HEK293 (cell line): ENCODE results near the gene SLC7A1.

Experiments used
- CTCF ChIA-PET: fragments of 350-600 bp; formaldehyde crosslinking; extraction: SDS; loops from one replicate; lab custom pipeline; 2021; ENCODE audit warnings: antibody characterized with exemption; lab: Yijun Ruan, JAX
- POLR2A ChIA-PET: fragments of 300-600 bp; formaldehyde crosslinking; extraction: SDS; loops from one replicate; lab custom pipeline; 2020; ENCODE audit warnings: antibody characterized with exemption, inconsistent platforms; lab: Yijun Ruan, JAX
- H3K27ac ChIP-seq: fragments of 200-500 bp; sonication (Bioruptor generic); 2 replicates; pipeline ENCODE4 v1.5.1; 2014; ENCODE audit warnings: low read depth, low read length, control low read depth, inconsistent platforms; ENCODE audit errors: extremely low read depth
- H3K36me3 ChIP-seq, 2 experiments: fragments of 200-500 bp in 1 of 2; sonication (Bioruptor generic) in 1 of 2; 1 replicate in 1 of 2; 2 replicates in 1 of 2; pipeline ENCODE4 v1.5.1; 2014 to 2017; ENCODE audit warnings: inconsistent platforms in 2 of 2, low read length in 2 of 2; ENCODE audit not compliant: control insufficient read depth in 2 of 2, insufficient read depth in 1 of 2
- H3K4me1 ChIP-seq: fragments of 200-500 bp; sonication (Bioruptor generic); 2 replicates; pipeline ENCODE4 v1.5.1; 2014; ENCODE audit warnings: mild to moderate bottlenecking, low read length, inconsistent platforms; ENCODE audit not compliant: control insufficient read depth, insufficient read depth
- H3K4me3 ChIP-seq: 2 replicates; pipeline ENCODE4 v1.5.1; 2011; ENCODE audit warnings: low read depth, mild to moderate bottlenecking, control low read depth, low read length, moderate library complexity
- H3K9me3 ChIP-seq: fragments of 200-500 bp; sonication (Bioruptor generic); 2 replicates; pipeline ENCODE4 v1.5.1; 2014; ENCODE audit warnings: low read depth, low read length, inconsistent platforms; ENCODE audit not compliant: control insufficient read depth, insufficient read depth
- BCL6B ChIP-seq: fragments of 450-650 bp; formaldehyde crosslinking; IDR thresholded peaks from 2 replicates; pipeline ENCODE4 v1.5.1; 2017; ENCODE audit warnings: missing biosample characterization, missing genetic modification characterization
- GLIS1 ChIP-seq: fragments of 450-650 bp; formaldehyde crosslinking; IDR thresholded peaks from 2 replicates; pipeline ENCODE4 v1.5.1; 2016; ENCODE audit warnings: missing biosample characterization, missing genetic modification characterization
- REPIN1 ChIP-seq: fragments of 450-650 bp; formaldehyde crosslinking; IDR thresholded peaks from 2 replicates; pipeline ENCODE4 v1.5.1; 2017; ENCODE audit warnings: missing biosample characterization, missing genetic modification characterization, low read depth
- ZBTB10 ChIP-seq: fragments of 450-650 bp; formaldehyde crosslinking; IDR thresholded peaks from 2 replicates; pipeline ENCODE4 v1.5.1; 2016; ENCODE audit warnings: missing biosample characterization, missing genetic modification characterization
- ZEB2 ChIP-seq: fragments of 450-650 bp; formaldehyde crosslinking; IDR thresholded peaks from 2 replicates; pipeline ENCODE4 v1.5.1; 2016; ENCODE audit warnings: missing biosample characterization, missing genetic modification characterization
- ZFP41 ChIP-seq: fragments of 450-650 bp; formaldehyde crosslinking; IDR thresholded peaks from 2 replicates; pipeline ENCODE4 v1.5.1; 2016; ENCODE audit warnings: missing biosample characterization, missing genetic modification characterization, borderline replicate concordance
- ZNF121 ChIP-seq: fragments of 450-650 bp; formaldehyde crosslinking; IDR thresholded peaks from 2 replicates; pipeline ENCODE4 v1.5.1; 2016; ENCODE audit warnings: missing biosample characterization, missing genetic modification characterization
- ZNF184 ChIP-seq: fragments of 450-650 bp; IDR thresholded peaks from 2 replicates; pipeline ENCODE4 v1.5.1; 2018; ENCODE audit warnings: missing biosample characterization, mild to moderate bottlenecking, missing genetic modification characterization
- ZNF629 ChIP-seq: fragments of 450-650 bp; formaldehyde crosslinking; IDR thresholded peaks from 2 replicates; pipeline ENCODE4 v1.5.1; 2017; ENCODE audit warnings: missing biosample characterization, missing genetic modification characterization
- ZNF645 ChIP-seq: fragments of 450-650 bp; formaldehyde crosslinking; IDR thresholded peaks from 2 replicates; pipeline ENCODE4; 2016; ENCODE audit warnings: missing biosample characterization, missing genetic modification characterization
- ZNF660 ChIP-seq: fragments of 450-650 bp; IDR thresholded peaks from 2 replicates; pipeline ENCODE4 v1.5.1; 2018; ENCODE audit warnings: missing biosample characterization, mild to moderate bottlenecking, missing genetic modification characterization
- ZNF791 ChIP-seq: fragments of 450-650 bp; formaldehyde crosslinking; IDR thresholded peaks from 2 replicates; pipeline ENCODE4 v1.5.1; 2016; ENCODE audit warnings: missing biosample characterization, missing genetic modification characterization
- TF ChIP-seq, protein P1 (sequence below): fragments of 450-650 bp; formaldehyde crosslinking; IDR thresholded peaks from 2 replicates; pipeline ENCODE4 v1.5.1; 2016; ENCODE audit warnings: missing biosample characterization, missing genetic modification characterization, borderline replicate concordance

The SLC7A1 gene

GRCh38 chr13:29523199-29523961 is 72.1 kb downstream of the SLC7A1 start:
- TF ChIP-seq GLIS1 (tag by site-specific recombination), result no peak
- TF ChIP-seq ZNF629 (tag by site-specific recombination), result no peak
- TF ChIP-seq BCL6B (tag by site-specific recombination), result no peak
- TF ChIP-seq REPIN1 (tag by site-specific recombination), result no peak
- no peak for TF ChIP-seq ZEB2 (tag by site-specific recombination)
- no peak for TF ChIP-seq ZNF791 (tag by site-specific recombination)
- no peak for TF ChIP-seq ZNF184 (tag by site-specific recombination)
- TF ChIP-seq ZFP41 (tag by site-specific recombination), result no peak
- TF ChIP-seq ZNF121, result no peak
- no peak for TF ChIP-seq ZNF645 (tag by site-specific recombination)
- TF ChIP-seq, protein P1, sequence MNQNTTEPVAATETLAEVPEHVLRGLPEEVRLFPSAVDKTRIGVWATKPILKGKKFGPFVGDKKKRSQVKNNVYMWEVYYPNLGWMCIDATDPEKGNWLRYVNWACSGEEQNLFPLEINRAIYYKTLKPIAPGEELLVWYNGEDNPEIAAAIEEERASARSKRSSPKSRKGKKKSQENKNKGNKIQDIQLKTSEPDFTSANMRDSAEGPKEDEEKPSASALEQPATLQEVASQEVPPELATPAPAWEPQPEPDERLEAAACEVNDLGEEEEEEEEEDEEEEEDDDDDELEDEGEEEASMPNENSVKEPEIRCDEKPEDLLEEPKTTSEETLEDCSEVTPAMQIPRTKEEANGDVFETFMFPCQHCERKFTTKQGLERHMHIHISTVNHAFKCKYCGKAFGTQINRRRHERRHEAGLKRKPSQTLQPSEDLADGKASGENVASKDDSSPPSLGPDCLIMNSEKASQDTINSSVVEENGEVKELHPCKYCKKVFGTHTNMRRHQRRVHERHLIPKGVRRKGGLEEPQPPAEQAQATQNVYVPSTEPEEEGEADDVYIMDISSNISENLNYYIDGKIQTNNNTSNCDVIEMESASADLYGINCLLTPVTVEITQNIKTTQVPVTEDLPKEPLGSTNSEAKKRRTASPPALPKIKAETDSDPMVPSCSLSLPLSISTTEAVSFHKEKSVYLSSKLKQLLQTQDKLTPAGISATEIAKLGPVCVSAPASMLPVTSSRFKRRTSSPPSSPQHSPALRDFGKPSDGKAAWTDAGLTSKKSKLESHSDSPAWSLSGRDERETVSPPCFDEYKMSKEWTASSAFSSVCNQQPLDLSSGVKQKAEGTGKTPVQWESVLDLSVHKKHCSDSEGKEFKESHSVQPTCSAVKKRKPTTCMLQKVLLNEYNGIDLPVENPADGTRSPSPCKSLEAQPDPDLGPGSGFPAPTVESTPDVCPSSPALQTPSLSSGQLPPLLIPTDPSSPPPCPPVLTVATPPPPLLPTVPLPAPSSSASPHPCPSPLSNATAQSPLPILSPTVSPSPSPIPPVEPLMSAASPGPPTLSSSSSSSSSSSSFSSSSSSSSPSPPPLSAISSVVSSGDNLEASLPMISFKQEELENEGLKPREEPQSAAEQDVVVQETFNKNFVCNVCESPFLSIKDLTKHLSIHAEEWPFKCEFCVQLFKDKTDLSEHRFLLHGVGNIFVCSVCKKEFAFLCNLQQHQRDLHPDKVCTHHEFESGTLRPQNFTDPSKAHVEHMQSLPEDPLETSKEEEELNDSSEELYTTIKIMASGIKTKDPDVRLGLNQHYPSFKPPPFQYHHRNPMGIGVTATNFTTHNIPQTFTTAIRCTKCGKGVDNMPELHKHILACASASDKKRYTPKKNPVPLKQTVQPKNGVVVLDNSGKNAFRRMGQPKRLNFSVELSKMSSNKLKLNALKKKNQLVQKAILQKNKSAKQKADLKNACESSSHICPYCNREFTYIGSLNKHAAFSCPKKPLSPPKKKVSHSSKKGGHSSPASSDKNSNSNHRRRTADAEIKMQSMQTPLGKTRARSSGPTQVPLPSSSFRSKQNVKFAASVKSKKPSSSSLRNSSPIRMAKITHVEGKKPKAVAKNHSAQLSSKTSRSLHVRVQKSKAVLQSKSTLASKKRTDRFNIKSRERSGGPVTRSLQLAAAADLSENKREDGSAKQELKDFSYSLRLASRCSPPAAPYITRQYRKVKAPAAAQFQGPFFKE (tag by site-specific recombination), result no peak
- no peak for TF ChIP-seq ZNF660 (tag by site-specific recombination)
- no peak for TF ChIP-seq ZBTB10 (tag by site-specific recombination)
- TF ChIP-seq, all 188 proteins: peak for 0
- H3K4me1 ChIP-seq, result no peaks in the 10 kb centered on the region
- no peak overlapping the region for H3K27ac ChIP-seq
- ChIA-PET CTCF (no interaction called here), POLR2A (no interaction called here)
- H3K4me3 ChIP-seq, result no peak overlapping the region
- peaks cover 0 to 86% of the 10 kb centered on the region in 2 experiments; a peak in 2 of 3 replicates for H3K36me3 ChIP-seq
- no peaks in the 10 kb centered on the region for H3K9me3 ChIP-seq
